Brain microvascular endothelial cell (primary cell): Measurements from ENCODE around the gene GALNT1.

Experiments used
- DNase-seq: peaks from one replicate; pipeline ENCODE4 v3.0.0-alpha.2; 2020
- H3K27ac ChIP-seq: fragments of 250-450 bp; sonication (Bioruptor Pico); 2 replicates; pipeline ENCODE4 v1.5.1; 2020; ENCODE audit warnings: mild to moderate bottlenecking, moderate library complexity
- H3K27me3 ChIP-seq: fragments of 250-450 bp; sonication (Bioruptor Pico); replicated peaks from 2 replicates; pipeline ENCODE4 v1.5.1; 2020; ENCODE audit warnings: mild to moderate bottlenecking
- H3K36me3 ChIP-seq: fragments of 250-450 bp; sonication (Bioruptor Pico); replicated peaks from 2 replicates; pipeline ENCODE4 v1.5.1; 2020; ENCODE audit warnings: mild to moderate bottlenecking
- H3K4me3 ChIP-seq: 2 replicates; pipeline ENCODE4 v1.5.1; 2011; ENCODE audit warnings: low read depth, mild to moderate bottlenecking, control low read depth, low read length, moderate library complexity
- in situ Hi-C: cut with HindIII; loops from 2 replicates; pipeline ENCODE4 v1.10.0; 2017; ENCODE audit warnings: low sequenced_read_pairs, low pct_ligation_motif_present
- TF ChIP-seq, protein P1 (sequence below): IDR thresholded peaks from 2 replicates; pipeline ENCODE4 v1.5.1; 2011; ENCODE audit warnings: low read depth, mild to moderate bottlenecking, moderate library complexity, low read length, control low read depth, inconsistent platforms; ENCODE audit errors: missing control alignments

The GALNT1 gene

DNA sequence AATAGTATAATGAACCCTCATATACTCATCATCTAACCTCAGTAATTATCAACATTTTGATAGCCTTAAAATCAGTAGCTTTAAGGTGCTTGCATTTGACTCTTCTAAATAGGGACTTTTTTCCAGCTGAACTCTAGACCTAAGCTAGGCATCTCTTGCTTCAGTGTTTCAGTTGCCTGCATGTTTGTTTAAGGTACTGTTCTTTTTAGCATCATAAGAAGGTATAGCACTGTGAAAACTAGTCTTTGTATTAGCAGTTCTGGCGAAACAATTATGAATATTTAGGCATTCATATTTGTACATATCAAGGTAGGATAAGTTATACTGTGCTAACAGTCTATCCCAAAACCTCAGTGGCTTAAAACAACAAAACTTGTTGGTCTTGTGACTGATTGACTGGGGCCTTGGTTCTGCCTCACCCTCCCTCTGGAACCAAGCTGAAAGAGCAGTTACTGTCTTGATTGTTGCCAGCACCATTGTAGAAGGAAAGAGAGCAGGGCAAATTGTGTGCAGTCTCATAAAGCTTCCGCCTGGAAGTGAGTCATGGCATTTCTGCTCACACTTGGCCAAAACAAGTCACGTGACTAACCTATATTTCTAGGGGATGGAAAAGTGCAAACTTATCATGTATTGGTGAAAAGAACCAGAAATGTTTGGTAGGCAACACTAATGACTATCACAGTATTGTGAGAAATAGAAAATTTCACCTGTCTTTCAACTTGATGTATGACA lies 24.3 kb downstream of the GALNT1 start:
- Histone ChIP-seq H3K4me3 (no peak overlapping the region), H3K27ac (no peak overlapping the region), H3K27me3 (no peaks in the 10 kb centered on the region), H3K36me3 (no peaks in the 10 kb centered on the region)
- peak; percentile 36 for DNase-seq
- TF ChIP-seq, protein P1, sequence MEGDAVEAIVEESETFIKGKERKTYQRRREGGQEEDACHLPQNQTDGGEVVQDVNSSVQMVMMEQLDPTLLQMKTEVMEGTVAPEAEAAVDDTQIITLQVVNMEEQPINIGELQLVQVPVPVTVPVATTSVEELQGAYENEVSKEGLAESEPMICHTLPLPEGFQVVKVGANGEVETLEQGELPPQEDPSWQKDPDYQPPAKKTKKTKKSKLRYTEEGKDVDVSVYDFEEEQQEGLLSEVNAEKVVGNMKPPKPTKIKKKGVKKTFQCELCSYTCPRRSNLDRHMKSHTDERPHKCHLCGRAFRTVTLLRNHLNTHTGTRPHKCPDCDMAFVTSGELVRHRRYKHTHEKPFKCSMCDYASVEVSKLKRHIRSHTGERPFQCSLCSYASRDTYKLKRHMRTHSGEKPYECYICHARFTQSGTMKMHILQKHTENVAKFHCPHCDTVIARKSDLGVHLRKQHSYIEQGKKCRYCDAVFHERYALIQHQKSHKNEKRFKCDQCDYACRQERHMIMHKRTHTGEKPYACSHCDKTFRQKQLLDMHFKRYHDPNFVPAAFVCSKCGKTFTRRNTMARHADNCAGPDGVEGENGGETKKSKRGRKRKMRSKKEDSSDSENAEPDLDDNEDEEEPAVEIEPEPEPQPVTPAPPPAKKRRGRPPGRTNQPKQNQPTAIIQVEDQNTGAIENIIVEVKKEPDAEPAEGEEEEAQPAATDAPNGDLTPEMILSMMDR = no peak
- in situ Hi-C loops = no loop called here

DNA sequence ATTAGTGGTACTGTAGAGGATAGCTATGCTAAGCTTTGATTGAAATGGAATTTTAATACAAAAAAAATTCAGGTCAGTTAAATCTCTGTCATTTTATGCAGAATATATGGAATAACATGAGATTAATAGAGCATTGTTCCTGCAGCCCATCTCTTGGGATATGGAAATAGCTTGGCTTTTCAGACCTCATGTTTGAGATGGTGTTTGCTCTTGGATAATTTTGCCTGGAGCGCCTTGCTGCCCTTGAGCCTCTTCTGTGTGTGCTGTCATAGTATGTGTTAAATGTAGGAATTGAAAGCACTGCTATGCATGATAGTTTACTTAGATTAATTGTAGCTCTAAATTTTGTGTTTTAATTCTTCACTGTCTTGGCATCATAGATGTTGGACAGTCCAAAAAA lies 27.7 kb downstream of the GALNT1 start:
- TF ChIP-seq, protein P1 = no peak
- H3K27ac ChIP-seq = no peak overlapping the region
- no peaks in the 10 kb centered on the region for H3K36me3 ChIP-seq
- H3K27me3 ChIP-seq = no peaks in the 10 kb centered on the region
- H3K4me3 ChIP-seq = no peak overlapping the region
- in situ Hi-C loops = no loop called here
- DNase-seq = no peak

DNA sequence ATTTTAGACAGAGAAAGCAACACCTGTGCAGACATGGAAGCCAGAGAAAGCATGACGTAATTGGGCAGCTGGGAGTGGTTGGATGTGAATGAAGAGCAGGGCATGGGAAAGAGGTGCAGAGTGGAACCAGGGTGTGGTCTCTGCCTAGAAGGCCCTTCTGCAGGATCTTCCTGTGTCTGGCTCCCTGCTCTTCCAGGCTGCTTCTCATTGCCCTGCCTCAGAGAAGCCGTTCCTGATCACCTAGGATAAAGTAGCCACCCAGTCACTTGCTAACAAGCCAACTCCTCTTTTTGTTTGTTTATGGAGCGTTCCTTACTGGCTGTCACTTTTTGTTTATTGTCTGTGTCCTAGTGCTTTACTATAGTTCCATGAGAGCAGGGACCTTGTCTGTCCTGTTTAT lies 28.5 kb downstream of the GALNT1 start:
- H3K4me3 ChIP-seq = no peak overlapping the region
- no peak overlapping the region for H3K27ac ChIP-seq
- no peak for DNase-seq
- no peaks in the 10 kb centered on the region for H3K36me3 ChIP-seq
- no peaks in the 10 kb centered on the region for H3K27me3 ChIP-seq
- in situ Hi-C loops = no loop called here
- TF ChIP-seq, protein P1 = no peak

DNA sequence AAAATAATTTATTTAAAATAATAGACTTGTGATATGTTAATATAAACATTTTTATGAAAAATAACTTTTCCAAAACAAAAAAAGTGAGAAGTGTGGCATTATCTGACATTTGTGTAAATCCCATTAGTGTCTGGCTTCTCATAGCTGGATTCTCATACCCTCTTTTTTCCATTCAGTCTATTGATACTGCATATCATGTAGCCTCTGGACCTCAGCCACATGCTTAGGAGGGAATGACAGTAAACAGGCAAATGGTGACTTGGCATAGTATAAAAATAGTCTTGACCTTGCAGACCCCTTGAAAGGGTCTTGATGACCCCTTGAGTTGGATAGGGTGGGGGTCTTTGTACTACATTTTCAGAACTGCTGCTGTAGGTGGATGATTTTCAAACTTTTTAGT lies 29.2 kb downstream of the GALNT1 start:
- Histone ChIP-seq H3K27me3 (no peaks in the 10 kb centered on the region), H3K27ac (no peak overlapping the region), H3K36me3 (no peaks in the 10 kb centered on the region), H3K4me3 (no peak overlapping the region)
- no peak for DNase-seq
- in situ Hi-C loops = no loop called here
- TF ChIP-seq, protein P1 = no peak

DNA sequence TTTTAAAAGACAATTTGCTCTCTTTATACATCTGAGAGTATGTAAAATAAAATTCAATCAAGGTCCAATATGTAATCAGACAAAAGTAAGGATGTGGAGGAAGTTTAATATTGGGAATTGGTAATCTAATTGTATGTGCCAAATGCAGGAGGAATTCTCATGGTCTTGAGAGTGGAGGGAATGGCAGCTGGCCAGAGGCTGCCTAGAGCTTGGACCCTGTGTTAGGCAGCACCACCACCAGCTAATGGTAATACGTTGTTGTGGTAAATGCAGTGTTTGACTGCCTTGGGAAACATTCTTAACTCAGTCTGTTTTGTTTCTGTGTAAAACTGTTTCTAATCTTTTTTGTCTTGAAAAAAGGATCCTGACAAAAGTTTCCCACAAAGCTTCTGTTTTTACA lies 30.0 kb downstream of the GALNT1 start:
- no peak for DNase-seq
- H3K36me3 ChIP-seq = no peaks in the 10 kb centered on the region
- in situ Hi-C loops = no loop called here
- H3K27ac ChIP-seq = no peak overlapping the region
- TF ChIP-seq, protein P1 = no peak
- H3K4me3 ChIP-seq = no peak overlapping the region
- H3K27me3 ChIP-seq = no peaks in the 10 kb centered on the region

DNA sequence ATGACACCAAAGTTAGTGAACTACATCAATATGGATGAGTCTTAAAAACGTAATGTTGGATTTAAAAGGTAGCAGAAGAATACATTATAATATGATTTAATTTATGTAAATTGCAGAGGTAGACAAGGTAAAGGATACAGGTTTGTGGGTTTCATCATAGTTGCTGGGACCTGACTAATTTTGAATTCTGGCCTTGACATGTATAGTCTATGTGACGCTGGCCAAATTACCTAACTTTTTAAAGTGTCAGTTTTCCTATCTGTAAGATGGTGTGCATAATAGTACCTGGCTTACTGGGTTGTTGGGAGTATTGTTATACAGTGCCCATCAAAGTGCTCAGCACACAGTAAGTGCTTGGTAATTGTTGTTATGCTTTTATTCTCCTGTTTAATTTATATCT lies 34.5 kb downstream of the GALNT1 start:
- H3K27ac ChIP-seq = peak overlapping the region; percentile 83
- TF ChIP-seq, protein P1 = no peak
- in situ Hi-C loops = no loop called here

More for the DNA sequence above, 34.5 kb downstream of the GALNT1 start:
- no peak for DNase-seq
- H3K4me3 ChIP-seq = no peak overlapping the region
- H3K27me3 ChIP-seq = no peaks in the 10 kb centered on the region
- H3K36me3 ChIP-seq = no peaks in the 10 kb centered on the region
